OCI-LY1 (cell line): ENCODE data around the gene RPP25L.

Experiments used
- H2AFZ ChIP-seq: fragments of 200-600 bp; sonication (generic), shearing (Covaris generic); 2 replicates; pipeline ENCODE4 v1.6.0; 2014; ENCODE audit warnings: antibody characterized with exemption, mild to moderate bottlenecking, low read length
- H3F3A ChIP-seq: fragments of 200-600 bp; sonication (generic), shearing (Covaris generic); 2 replicates; pipeline ENCODE4 v1.6.0; 2014; ENCODE audit warnings: mild to moderate bottlenecking, antibody characterized with exemption, low read length, moderate library complexity; ENCODE audit not compliant: insufficient read depth
- H3K27ac ChIP-seq: fragments of 200-600 bp; sonication (generic); 2 replicates; pipeline ENCODE4 v1.5.1; 2014; ENCODE audit warnings: low read length, mixed run types, mild to moderate bottlenecking, low read depth; ENCODE audit not compliant: poor library complexity, severe bottlenecking
- H3K27me3 ChIP-seq: fragments of 200-600 bp; sonication (generic); 2 replicates; pipeline ENCODE4 v1.6.0; 2014; ENCODE audit warnings: antibody characterized with exemption, mild to moderate bottlenecking, low read length, moderate library complexity; ENCODE audit not compliant: insufficient read depth
- H3K36me3 ChIP-seq: fragments of 200-600 bp; sonication (generic); 2 replicates; pipeline ENCODE4 v1.6.1; 2014; ENCODE audit warnings: mild to moderate bottlenecking, antibody characterized with exemption, low read length, moderate library complexity, mixed read lengths; ENCODE audit not compliant: insufficient read depth
- H3K4me1 ChIP-seq: fragments of 200-600 bp; sonication (generic); 2 replicates; pipeline ENCODE4 v1.5.1; 2014; ENCODE audit warnings: mild to moderate bottlenecking, low read length, moderate library complexity; ENCODE audit not compliant: insufficient read depth, severe bottlenecking
- H3K4me2 ChIP-seq: fragments of 200-600 bp; sonication (generic), shearing (Covaris generic); 2 replicates; pipeline ENCODE4 v1.6.1; 2014; ENCODE audit warnings: low read length
- H3K4me3 ChIP-seq: fragments of 200-600 bp; sonication (generic); 2 replicates; pipeline ENCODE4 v1.5.1; 2014; ENCODE audit warnings: low read length, low read depth, mild to moderate bottlenecking, mixed read lengths; ENCODE audit not compliant: poor library complexity, severe bottlenecking
- H3K79me2 ChIP-seq: fragments of 200-600 bp; shearing (Covaris generic); 2 replicates; pipeline ENCODE4 v1.6.1; 2016; ENCODE audit warnings: mixed run types, low read length, mixed read lengths; ENCODE audit not compliant: insufficient read depth
- H3K9ac ChIP-seq: fragments of 200-600 bp; sonication (generic), shearing (Covaris generic); 2 replicates; pipeline ENCODE4 v1.6.1; 2014; ENCODE audit warnings: mild to moderate bottlenecking, low read length, mixed read lengths
- H3K9me2 ChIP-seq: fragments of 200-600 bp; sonication (generic), shearing (Covaris generic); 2 replicates; pipeline ENCODE4 v1.6.1; 2014; ENCODE audit warnings: low read depth, mild to moderate bottlenecking, low read length, mixed read lengths
- H3K9me3 ChIP-seq: fragments of 200-600 bp; shearing (Covaris generic); 2 replicates; pipeline ENCODE4 v1.6.1; 2014; ENCODE audit warnings: low read length, mixed read lengths
- H4K20me1 ChIP-seq: fragments of 200-600 bp; sonication (generic), shearing (Covaris generic); 2 replicates; pipeline ENCODE4 v1.6.0; 2016; ENCODE audit warnings: mild to moderate bottlenecking, low read length; ENCODE audit not compliant: insufficient read depth
- EZH2 ChIP-seq: fragments of 200-600 bp; sonication (generic), shearing (Covaris generic); IDR thresholded peaks from 2 replicates; pipeline ENCODE4 v1.8.0; 2017; ENCODE audit warnings: borderline replicate concordance, mixed run types, mild to moderate bottlenecking, antibody characterized with exemption, low read length, moderate library complexity, mixed read lengths
- TF ChIP-seq, protein P1 (sequence below): fragments of 200-600 bp; sonication (generic), shearing (Covaris generic); IDR thresholded peaks from 2 replicates; pipeline ENCODE4 v1.5.1; 2017; ENCODE audit warnings: mild to moderate bottlenecking, antibody characterized with exemption, low read length, moderate library complexity, mixed read lengths

Gene RPP25L

DNA sequence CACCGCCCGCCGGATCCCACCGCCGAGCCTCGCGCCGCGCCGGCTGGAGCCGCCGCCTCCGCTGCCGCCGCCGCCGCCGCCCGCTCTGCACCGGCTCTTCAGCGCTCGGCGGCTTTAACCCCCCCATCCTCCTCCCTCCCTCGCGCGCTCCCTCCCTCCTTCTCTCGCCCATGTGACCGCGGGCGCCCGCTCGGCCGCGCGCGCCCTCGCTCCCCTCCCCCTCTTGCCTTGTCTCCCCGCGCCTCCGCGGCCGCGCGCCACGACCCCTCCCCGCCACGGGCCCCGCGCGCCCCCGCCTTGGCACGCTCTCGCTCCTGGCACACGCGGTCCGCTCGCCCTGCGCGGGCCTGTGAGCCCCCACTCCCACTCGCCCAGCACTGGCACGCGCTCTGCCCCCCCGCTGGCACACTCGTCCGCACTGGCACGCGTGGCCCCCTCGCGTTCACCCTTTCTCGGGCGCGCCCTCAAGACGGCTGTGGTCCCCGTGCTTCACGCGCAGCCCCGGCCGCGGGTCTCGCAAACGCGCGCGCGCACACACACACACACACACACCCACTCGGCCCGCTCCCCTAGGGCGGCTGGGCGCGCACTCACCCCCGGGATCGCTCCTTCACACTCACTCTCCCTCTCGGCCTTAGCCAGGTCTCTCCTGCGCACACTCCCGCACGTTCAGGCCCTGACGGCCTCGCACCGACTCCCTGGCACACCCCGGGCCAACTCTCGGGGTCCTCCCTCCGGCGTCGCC, 22.1 kb downstream of the RPP25L start, which contains the start of gene CNTFR:
Gene CNTFR (minus strand): TSS at position 89 of the 745 bp plus-strand sequence. CDS start 20,743 bp downstream, outside the sequence.
- Histone ChIP-seq H3K9me3 (no peaks in the 10 kb centered on the region), H3K4me3 (peak within 1 kb of the TSS; percentile 32), H3K9me2 (no peaks in the 10 kb centered on the region), H3K9ac (no peak within 1 kb of the TSS), H2AFZ (no peak within 1 kb of the TSS), H3K27ac (no peak within 1 kb of the TSS), H3K79me2 (no peaks in the 10 kb centered on the region), H3F3A (no peaks in the 10 kb centered on the region), H3K27me3 (peaks cover 13% of the 10 kb centered on the region; the same call in 1 of the 2 replicates), H3K4me1 (no peaks in the 10 kb centered on the region), H3K4me2 (peak within 1 kb of the TSS; percentile 34; the same call in 1 of the 2 replicates), H3K36me3 (no peaks in the 10 kb centered on the region), H4K20me1 (no peaks in the 10 kb centered on the region)
- TF ChIP-seq EZH2 = no peak
- TF ChIP-seq, protein P1, sequence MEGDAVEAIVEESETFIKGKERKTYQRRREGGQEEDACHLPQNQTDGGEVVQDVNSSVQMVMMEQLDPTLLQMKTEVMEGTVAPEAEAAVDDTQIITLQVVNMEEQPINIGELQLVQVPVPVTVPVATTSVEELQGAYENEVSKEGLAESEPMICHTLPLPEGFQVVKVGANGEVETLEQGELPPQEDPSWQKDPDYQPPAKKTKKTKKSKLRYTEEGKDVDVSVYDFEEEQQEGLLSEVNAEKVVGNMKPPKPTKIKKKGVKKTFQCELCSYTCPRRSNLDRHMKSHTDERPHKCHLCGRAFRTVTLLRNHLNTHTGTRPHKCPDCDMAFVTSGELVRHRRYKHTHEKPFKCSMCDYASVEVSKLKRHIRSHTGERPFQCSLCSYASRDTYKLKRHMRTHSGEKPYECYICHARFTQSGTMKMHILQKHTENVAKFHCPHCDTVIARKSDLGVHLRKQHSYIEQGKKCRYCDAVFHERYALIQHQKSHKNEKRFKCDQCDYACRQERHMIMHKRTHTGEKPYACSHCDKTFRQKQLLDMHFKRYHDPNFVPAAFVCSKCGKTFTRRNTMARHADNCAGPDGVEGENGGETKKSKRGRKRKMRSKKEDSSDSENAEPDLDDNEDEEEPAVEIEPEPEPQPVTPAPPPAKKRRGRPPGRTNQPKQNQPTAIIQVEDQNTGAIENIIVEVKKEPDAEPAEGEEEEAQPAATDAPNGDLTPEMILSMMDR = no peak

DNA sequence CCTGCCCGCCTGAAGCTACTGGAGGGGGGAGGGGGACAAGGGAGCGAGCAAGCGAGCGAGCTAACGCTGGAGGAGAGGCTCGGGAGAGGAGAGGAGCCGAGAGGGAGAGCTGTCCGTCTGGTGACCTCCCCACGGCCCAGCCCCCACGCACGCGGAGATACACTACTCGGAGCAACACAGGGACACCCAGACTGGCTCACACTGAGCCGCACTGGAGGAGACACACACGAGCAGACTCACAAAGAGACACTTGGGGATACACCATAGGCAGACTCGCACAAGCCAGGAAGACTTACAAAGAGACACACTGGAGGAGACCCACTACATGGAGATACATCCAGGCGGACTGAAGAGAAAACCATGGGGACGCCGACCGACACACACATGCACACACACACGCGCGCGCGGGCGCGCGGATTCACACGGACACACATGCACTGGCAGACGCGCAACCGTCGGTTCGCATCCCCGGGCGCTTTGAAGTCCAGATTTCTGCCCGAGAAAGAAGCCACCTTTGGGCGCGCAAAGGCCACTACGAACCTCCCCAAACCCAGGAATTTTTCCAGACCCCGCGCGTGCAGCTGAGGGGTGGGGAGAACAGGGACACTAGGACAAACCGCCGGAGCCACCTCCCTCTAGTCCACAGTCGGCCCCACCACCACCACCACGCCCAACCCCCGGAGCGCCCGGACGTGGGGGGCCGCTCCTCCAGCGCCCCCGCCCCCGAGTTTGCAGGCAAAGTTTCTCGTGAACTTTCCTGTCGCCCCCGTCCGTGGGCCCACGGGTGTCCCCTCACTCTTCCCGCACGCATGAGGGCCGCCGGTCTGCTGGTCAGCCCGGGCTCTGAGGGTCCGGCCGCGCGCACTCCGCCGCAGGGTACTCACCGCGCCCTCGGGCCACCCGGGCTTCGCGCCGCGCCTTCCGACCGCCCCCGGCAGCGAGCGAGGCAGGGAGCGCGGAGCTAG, 22.9 kb downstream of the RPP25L start:
- H3K9me3 ChIP-seq = no peaks in the 10 kb centered on the region
- H3K4me2 ChIP-seq = no peak overlapping the region
- H3K27ac ChIP-seq = no peak overlapping the region
- H4K20me1 ChIP-seq = no peaks in the 10 kb centered on the region
- H3K9me2 ChIP-seq = no peaks in the 10 kb centered on the region
- H2AFZ ChIP-seq = no peak overlapping the region
- no peak for TF ChIP-seq EZH2
- TF ChIP-seq, protein P1 = no peak
- no peaks in the 10 kb centered on the region for H3K79me2 ChIP-seq
- no peak overlapping the region for H3K4me3 ChIP-seq
- H3K9ac ChIP-seq = no peak overlapping the region
- no peaks in the 10 kb centered on the region for H3F3A ChIP-seq
- H3K36me3 ChIP-seq = no peaks in the 10 kb centered on the region
- peaks cover 13% of the 10 kb centered on the region; the same call in 1 of the 2 replicates for H3K27me3 ChIP-seq
- H3K4me1 ChIP-seq = no peaks in the 10 kb centered on the region

DNA sequence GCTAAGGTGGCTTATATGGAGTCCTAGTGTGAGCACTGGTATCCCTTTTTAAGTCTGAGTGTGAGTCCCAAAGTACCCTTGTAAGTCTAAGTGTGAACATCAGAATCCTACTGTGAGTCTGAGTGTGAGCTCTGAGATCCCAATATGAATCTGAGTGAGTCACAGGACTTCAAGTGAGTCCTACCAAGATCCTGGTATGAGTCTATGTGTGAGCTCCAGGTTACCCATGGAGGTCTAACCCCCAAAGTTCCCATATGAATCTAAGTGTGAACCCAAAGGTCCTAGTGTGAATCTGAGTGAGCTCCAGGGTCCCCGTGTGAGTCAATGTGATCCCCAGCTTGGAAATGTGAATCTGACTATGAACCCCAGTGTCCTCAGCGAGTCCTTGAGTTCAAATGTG, 24.6 kb downstream of the RPP25L start:
- no peaks in the 10 kb centered on the region for H3K4me1 ChIP-seq
- H3K9ac ChIP-seq = no peak overlapping the region
- peaks cover 8% of the 10 kb centered on the region; the same call in 1 of the 2 replicates for H3K27me3 ChIP-seq

More for the DNA sequence above, 24.6 kb downstream of the RPP25L start:
- H3K4me2 ChIP-seq = no peak overlapping the region
- H2AFZ ChIP-seq = no peak overlapping the region
- H3K4me3 ChIP-seq = no peak overlapping the region
- no peak overlapping the region for H3K27ac ChIP-seq
- H3F3A ChIP-seq = no peaks in the 10 kb centered on the region
- no peaks in the 10 kb centered on the region for H3K79me2 ChIP-seq
- TF ChIP-seq, protein P1 = no peak
- TF ChIP-seq EZH2 = no peak
- no peaks in the 10 kb centered on the region for H4K20me1 ChIP-seq
- H3K9me3 ChIP-seq = no peaks in the 10 kb centered on the region
- H3K36me3 ChIP-seq = no peaks in the 10 kb centered on the region
- no peaks in the 10 kb centered on the region for H3K9me2 ChIP-seq
